GM19397 (cell line): ENCODE measurements around the gene CCDC192.

Source experiments
- ATAC-seq: cut with Tn5 transposase; IDR thresholded peaks from one replicate; pipeline ENCODE4 v1.9.1; 2021; ENCODE audit warnings: mild to moderate bottlenecking, moderate library complexity; ENCODE audit not compliant: unreplicated experiment

CCDC192 gene

DNA sequence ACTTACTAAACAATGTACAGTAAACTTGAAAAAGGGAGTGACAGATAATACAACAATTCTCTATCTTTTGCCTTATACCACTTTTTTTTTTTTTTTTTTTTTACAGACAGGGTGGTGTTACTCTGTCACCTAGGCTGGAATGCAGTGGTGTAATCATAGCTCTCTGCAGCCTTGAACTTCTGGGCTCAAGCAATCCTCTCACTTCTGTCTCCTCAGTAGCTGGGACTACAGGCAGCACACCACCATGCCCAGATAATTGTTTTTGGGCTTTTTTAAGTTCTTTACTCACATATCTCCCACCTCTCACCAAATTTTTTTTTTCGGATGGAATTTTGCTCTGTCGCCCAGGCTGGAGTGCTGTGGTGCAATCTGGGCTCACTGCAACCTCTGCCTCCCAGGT lies 208.4 kb downstream of the CCDC192 start:
- no peak for ATAC-seq

DNA sequence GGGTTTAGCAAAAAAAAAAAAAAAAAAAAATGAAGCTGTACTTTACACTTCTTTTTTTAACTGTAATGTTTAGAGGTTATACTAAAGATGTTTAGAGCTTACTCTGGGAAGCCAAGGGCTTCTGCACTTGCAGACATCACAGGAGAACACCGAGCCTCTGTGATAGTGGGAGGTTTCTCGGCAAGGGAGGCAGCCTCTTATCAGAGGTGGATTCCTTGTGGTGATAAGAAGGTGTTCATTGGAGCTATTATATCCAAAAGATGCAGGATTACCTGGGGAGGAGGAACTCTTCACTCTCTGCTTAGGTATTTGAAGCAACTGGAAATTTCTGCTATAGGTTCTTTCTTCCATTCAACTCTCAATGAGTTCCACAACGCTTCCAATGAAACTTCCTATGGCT lies 209.2 kb downstream of the CCDC192 start:
- ATAC-seq = no peak

DNA sequence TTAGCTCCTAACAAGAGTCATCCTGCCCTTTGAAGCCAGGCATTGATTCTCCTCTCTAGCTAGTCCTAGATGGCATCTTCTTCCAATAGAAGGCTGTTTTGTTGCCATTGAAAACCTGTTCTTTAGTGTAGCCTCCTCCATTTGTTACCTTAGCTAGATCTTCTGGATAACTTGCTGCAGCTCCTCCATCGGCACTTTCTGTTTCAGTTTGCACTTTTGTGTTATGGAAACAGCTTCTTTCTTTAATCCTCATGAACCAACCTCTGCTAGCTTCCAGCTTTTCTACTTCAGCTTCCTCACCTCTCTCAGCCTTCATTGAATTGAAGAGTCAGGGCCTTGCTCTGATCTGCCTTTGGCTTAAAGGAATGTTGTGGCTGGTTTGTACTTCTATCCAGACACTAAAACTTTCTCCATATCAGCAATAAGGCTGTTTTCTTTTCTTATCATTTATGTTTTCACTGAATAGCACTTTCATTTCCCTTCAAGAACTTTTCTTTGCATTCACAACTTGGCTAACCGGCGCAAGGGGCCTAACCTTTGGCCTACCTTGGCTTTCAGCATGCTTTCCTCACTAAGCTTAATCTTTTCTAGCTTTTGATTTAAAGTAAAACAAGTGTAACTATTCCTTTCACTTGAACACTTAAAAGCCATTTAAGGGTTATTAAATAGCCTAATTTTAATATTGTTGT lies 213.8 kb downstream of the CCDC192 start:
- ATAC-seq = no peak

DNA sequence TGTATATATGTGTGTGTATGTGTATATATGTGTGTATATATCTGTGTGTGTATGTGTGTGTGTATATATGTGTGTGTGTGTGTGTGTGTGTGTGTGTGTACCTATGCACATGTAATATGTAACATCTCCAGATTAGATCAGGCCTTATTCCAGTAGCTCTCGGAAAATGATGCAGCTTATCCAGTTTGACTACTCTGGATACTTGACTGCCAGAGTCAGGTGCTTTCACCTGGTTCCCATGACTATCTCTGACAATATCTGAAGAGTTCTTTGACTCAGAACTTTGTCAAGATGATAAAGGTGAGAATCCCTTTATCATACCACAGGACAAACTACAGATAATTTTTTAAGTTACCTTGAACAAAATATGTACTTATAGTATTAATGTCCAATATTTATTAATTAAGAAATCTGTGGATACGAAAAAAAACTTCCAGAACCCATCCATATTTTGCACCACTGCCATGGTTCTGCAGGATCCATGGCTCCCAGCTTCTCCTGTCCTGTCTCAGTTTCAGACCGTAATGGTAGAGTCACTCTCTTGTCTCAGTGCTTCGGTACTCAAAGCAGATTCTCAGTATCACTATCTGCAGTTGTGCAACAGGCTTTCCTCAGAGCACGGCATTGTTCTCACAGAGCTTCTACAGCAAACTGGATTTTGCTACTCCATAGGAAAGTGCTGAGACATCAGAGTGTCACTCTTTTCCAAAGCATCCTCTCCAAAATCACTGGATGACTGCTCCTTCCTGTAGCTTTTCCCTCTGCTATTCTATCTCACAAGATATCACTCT lies 216.0 kb downstream of the CCDC192 start:
- no peak for ATAC-seq

DNA sequence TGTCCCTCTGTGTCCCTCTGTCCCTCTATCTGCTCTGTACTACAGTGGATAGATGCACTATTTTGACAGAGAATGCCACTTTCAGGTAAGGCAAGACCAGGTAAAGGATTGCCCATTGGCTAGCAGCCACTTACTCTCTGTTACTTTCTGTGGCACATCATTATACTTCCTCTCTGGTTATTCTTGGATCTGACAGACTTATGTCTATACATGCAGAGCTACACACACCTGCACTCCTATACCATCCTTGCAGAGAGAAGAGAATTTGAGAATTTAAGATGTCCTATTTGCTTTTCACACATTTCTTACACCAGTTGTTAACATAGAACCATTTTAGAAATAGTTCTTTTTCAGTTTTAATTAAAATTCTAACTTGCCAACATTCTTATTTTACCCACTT lies 216.6 kb downstream of the CCDC192 start:
- ATAC-seq = no peak

DNA sequence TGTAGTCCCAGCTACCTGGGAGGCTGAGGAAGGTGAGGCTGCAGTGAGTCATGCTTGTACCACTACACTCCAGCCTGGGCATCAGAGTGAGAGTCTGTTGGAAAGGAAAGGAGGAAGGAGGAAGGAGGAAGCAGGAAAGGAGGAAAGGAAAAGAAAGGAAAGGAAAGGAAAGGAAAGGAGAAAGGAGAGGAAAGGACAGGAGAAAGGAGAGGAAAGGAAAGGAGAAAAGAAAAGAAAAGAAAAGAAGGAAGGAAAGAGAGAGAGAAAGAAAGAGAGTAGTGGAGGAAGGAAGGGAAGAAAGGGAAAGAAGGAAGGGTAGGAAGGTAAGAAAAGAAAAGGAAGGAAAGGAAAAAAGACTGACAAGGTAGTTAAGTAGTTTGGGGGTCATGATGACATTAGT lies 217.7 kb downstream of the CCDC192 start:
- no peak for ATAC-seq

DNA sequence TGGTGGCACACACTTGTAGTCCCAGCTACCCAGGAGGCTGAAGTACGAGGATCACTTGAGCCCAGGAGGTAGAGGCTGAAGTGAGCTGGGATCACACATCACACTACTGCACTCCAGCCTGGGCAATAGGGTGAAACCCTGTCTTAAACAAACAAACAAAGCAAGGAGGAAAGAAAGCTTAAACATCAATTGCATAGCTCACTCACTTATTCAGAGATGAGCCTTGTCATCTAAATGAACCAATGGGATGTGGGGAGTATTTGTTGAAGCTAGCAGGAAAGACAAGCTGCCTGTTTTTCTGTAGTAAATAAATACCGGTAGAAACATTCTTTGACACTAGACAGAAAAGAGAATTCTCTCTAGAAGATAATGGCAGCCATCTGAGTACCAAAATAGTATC lies 219.4 kb downstream of the CCDC192 start:
- ATAC-seq = no peak

DNA sequence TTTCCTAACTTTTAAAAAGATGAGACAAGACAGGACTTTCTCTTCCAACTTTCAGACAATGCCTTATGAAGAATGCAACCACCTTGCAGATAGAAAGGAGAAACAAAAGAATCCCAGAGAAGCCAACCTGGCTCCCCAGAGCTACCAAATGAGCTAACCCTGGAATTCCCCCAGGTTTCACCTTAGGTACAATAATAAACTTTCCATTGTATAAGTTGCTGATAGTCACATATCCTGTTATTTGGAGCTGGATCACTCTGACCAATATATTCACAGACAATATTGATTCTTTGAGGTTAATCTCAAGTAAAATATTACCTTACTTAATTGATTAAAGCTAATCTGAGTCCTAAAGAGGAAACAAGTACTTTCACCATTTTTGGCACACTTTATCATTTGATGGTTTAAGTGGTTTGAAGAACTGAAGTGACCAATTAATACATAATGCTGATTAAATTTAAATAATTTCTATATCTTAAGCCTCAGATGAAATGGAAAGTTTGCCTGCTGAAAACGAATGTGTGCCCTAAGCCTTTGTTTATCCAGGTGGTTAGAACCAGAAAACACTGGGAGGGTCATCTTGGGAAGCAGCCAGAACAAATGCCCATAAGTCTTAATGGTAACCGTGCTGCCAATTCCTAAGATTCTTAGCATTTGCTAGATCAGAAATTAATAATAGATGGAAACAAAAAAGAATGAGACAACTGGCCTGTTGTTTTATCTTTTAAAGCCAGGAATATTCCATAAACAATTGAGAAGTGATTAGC lies 220.8 kb downstream of the CCDC192 start:
- no peak for ATAC-seq

DNA sequence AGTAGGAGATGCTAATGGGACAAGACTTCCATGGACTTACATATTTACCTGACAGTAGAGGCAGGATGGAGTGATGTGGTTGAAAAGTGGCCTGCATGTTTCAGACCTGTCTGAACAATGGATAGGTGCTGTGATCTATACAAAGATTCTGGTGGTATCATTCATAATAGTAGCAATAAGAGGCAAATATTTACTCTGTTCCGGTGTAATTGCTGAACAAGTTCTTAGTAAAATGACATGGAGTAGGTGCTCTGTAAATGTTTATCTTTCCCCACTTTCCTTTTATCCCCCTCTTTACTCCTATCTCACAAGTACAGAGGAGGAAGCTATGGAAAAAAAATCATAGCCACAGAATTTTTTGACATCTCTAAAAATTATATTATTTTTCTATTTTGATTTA lies 221.4 kb downstream of the CCDC192 start:
- ATAC-seq = no peak

DNA sequence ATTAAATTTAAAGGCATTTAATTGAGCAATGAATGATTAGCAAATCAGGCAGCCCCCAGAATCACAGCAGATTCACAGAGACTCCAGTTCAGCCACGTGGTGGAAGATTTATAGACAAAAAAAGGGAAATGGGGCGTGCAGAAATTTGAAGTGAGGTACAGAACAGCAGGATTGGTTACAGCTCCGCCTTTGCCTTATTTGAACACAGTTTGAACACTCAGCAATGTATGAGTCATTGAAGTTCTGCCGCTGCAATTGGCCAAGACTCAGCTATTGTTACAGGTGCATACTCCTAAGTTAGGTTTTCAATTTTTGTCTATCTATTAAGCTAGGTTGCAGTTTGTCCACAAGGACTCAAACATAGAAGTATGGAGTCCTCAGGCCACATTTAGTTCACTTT lies 222.7 kb downstream of the CCDC192 start:
- no peak for ATAC-seq

DNA sequence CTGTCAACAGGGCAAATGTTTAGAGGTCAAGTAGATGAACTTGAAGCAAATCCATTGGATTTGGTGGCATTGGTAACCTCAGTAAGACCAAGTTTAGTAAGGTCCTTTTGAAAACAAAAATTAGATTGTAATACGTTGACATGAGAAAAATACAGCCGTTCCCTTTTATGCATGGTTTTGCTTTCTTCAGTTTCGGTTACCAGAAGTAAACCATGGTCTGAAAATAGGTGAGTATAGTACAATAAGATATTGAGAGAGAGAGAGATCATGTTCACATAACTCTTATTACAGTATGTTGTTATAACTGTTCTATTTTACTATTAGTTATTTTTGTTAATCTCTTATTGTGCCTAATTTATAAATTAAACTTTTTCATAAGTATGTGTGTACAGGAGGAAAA lies 223.8 kb downstream of the CCDC192 start:
- ATAC-seq = no peak

DNA sequence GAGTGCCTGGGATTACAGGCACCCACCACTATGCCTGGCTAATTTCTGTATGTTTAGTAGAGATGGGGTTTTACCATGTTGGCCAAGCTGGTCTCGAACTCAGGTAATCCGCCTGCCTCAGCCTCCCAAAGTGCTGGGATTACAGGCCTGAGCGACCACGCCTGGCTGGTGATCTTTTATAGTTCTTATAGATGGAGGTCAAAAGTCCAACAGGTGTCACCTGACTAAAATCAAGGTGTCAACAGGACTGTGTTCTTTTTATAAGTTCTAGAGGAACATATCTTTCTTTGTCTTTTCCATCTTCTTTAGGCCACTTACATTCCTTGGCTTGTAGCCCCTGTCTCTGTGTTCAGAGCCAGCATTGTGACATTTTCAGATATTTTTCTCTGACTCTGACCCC lies 224.9 kb downstream of the CCDC192 start:
- ATAC-seq = no peak

DNA sequence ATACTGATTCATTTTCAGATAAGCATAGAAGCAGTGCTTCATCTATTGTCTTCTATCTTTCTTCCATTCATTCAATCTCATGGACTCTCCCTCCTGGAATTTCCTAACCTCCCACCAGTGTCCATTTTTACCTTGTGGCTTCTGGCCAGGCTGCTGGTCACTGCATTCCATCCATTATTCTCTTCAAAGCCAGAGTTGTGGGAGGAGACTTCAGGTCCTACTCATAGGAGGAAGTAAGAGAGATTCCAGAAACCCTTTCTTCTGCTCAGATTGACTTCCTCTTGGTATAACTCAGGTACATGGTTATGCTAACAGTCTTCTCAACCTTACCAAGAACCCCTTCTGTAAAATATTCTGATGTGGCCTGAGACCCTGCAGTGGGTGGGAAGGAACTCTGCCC lies 227.1 kb downstream of the CCDC192 start:
- no peak for ATAC-seq

DNA sequence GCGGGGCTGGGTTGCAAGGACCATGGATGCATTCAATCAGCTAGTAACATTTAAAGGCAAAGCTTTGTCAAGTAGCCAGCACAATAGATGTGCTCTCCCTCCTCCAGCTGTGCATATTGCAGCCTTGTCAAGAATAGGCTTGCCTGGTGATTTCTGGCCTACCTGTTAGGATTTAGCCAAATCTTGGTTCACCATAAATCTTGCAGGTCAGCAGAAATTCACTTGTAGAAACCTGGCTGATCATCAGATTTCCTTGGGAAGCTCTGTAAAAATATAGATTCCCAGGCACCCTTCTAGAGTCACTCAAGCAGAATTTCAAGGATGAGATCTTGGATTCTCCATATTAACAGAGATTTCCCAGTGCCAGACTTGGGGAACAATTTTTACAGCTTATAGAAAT lies 228.2 kb downstream of the CCDC192 start:
- no peak for ATAC-seq

DNA sequence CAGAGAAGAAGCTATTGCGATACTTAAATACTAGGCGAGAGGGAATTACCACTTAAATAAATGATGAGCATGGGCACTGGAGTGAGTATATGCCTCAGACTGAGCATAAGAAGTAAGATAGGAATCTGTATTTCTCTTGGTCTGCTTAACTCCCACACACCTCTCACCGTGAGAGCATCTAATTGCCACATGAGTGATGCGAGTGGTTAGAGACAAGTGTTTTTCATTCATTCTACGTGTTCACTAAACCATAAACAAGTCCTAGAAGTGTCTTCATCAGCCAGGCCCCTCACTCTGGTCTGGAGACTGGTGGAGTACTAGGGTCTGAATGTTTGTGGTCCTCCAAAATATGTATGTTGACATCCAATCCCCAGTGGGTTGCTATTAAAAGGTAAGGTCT lies 230.2 kb downstream of the CCDC192 start:
- ATAC-seq = no peak

DNA sequence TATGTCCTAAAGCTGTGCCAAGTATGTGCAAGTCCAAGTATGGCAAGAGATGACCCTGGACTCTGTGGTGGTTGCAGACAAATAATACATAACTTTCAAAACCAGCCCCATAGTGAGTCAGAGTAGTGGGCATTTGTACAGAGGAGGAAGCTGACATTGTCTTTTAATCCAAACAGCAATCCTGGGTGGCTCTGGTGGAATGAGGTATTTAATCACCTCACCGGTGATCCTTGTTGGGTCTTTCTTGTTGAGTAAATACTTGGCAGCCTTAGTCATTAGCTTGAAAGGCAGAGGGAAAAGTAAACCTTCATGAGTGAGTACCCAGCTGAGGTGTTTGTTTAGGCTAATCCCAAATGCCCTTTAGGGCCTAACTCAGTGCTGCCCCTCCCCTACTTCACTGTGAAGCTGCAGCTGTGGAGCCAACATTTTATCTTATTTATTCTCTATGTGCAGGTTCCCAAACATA lies 231.6 kb downstream of the CCDC192 start:
- no peak for ATAC-seq

DNA sequence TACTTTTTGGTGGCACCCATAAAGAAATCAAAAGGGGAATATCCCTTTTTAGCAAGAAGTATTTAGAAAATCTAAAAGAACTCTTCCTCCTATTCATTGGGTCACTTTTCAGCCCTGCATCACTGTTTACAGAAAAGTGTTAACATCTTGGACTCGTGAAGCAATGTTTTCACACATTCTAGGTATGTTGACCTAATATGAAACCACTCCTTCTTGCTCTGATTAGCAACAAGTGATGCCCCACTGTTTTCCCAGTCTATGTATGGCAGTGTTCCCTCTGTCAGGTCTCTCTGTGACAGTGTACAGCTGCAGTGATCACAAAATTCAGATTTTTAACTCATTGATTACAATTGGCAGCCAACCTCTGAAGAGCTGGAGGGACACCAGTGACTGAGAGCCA lies 232.2 kb downstream of the CCDC192 start:
- ATAC-seq = no peak

DNA sequence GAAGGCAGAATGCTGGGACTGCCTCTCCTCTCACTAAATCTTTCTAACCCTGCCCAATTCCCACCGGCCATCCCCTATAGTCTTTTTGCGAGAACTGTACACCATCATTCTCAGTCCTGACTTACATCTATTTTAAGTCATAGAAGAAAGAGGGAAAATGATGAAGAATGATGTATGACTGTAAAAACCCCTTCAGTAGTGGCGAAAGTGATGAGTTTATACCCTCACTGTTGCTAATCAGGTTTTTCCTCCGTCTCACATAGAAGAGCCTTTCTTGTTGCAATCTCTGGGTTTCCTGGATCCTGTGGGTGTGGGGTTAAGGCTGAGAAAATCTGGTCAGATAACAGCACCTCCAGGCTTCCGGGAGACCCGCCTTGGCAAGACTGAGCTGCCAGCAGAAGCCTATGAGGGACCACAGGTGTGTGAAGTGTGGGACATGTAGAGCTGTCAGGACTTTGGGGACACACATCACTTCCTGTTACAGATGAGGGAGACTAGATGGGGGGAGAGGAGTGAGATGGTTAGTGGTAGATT lies 233.3 kb downstream of the CCDC192 start:
- no peak for ATAC-seq

DNA sequence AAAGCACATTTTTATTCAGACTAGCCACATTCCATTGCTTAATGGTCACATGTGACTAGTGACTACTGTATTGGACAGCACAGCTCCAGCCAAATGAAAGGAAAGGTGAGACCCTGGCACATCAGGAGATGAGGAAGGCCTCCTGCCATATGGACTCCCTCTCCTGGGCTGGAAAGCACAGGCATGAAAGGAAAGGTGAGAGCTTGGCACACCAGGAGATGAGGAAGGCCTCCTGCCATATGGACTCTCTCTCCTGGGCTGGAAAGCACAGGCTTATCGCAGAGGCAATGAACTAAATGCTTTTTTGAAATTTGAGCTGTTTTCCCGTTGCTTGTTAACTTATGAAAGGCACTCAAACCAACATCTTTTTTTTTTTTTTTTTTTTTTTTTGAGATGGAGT lies 235.6 kb downstream of the CCDC192 start:
- ATAC-seq = no peak

DNA sequence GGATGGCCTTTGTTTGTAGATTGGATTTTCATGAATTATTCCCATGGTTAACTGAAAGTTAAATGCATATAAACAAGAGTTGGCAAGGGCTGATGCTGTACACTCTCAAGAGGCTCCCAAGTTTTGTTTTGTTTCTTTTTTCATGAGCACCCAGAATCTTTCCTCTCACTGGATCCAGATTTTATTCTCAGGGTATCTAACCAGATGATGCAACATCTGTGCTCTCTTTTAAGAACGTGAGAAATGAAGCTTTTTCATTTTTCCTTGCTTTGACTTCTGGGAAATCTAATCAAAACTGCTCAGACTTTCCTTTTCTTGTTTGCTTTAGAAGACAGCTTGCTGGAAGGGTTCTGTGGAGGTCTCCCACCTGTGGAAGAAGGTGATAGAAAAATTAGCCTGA lies 237.7 kb downstream of the CCDC192 start:
- ATAC-seq = no peak

DNA sequence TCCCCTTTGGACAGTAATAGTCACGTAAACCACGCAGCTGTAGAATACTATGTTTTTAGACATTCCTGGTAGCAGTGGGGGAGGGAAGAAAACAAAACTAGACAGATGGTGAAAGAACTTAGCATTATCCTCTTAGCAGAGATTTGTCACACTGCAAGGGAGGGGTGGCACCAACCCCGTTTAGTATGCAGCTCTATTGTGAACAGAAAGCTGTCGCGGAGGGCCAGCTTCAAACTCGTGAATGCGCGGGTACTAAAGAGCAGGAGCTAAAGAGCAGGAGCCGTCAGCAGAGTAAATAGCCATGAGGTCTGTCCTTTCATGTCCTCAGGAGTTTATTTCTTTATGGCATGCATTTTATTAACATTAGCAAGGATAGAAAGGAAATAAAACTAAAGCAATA lies 238.5 kb downstream of the CCDC192 start:
- no peak for ATAC-seq
